HG03558 (cell line): ENCODE data around the gene GALNT2.

Source experiments
- ATAC-seq: cut with Tn5 transposase; IDR thresholded peaks from one replicate; pipeline ENCODE4 v1.9.1; 2021; ENCODE audit warnings: moderate number of reproducible peaks; ENCODE audit not compliant: unreplicated experiment; ENCODE audit errors: extremely low read depth

Gene GALNT2

GRCh38 chr1:230156068-230156467 is 89.0 kb downstream of the GALNT2 start:
- ATAC-seq, result no peak

- no peak for ATAC-seq
Observed at GRCh38 chr1:230156536-230156935, 89.5 kb downstream of the GALNT2 start.

- ATAC-seq, result no peak
Observed at GRCh38 chr1:230157420-230158390, 90.7 kb downstream of the GALNT2 start.

GRCh38 chr1:230158415-230159291 is 91.6 kb downstream of the GALNT2 start:
- no peak for ATAC-seq

GRCh38 chr1:230159580-230159979 is 92.5 kb downstream of the GALNT2 start:
- ATAC-seq, result no peak

- no peak for ATAC-seq
Observed at GRCh38 chr1:230160957-230161771, 94.1 kb downstream of the GALNT2 start.

- ATAC-seq, result no peak
Observed at GRCh38 chr1:230163205-230163604, 96.2 kb downstream of the GALNT2 start.

GRCh38 chr1:230163719-230164118 is 96.7 kb downstream of the GALNT2 start:
- ATAC-seq, result no peak

GRCh38 chr1:230165536-230165935 is 98.5 kb downstream of the GALNT2 start:
- no peak for ATAC-seq

GRCh38 chr1:230166366-230167132 is 99.5 kb downstream of the GALNT2 start:
- ATAC-seq, result no peak

GRCh38 chr1:230167419-230167852 is 100.4 kb downstream of the GALNT2 start:
- no peak for ATAC-seq

- ATAC-seq, result no peak
Observed at GRCh38 chr1:230169454-230170152, 102.6 kb downstream of the GALNT2 start.

GRCh38 chr1:230170153-230170547 is 103.1 kb downstream of the GALNT2 start:
- ATAC-seq, result no peak

- no peak for ATAC-seq
Observed at GRCh38 chr1:230170622-230171021, 103.6 kb downstream of the GALNT2 start.

- no peak for ATAC-seq
Observed at GRCh38 chr1:230171356-230172015, 104.4 kb downstream of the GALNT2 start.

GRCh38 chr1:230172016-230172537 is 105.0 kb downstream of the GALNT2 start:
- no peak for ATAC-seq

- no peak for ATAC-seq
Observed at GRCh38 chr1:230173187-230173975, 106.3 kb downstream of the GALNT2 start.
